ENCODE results near the gene VIPR1.
A peak's percentile ranks its signal among the peaks of the same experiment; 100 is the strongest.

The VIPR1 gene

DNA sequence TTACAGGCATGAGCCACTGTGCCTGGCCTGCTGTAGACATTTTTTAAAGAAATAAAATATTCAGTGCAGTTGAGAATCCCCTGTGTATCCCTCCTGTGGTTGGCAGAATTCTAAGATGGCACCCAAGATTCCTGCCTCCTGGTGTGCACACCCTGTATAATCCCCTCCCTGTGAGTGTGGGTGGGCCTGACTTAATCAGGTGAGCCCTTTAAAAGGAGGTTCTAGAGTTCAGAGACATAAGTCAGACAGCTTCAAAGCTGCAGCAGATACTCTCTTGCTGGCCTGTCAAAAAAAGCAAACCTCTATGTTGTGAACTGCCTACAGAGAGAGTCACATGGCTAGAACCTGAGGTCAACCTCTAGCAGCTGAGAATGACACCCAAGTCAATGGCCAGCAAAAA is 7.0 kb upstream of the VIPR1 start:
- no peak for DNase-seq

DNA sequence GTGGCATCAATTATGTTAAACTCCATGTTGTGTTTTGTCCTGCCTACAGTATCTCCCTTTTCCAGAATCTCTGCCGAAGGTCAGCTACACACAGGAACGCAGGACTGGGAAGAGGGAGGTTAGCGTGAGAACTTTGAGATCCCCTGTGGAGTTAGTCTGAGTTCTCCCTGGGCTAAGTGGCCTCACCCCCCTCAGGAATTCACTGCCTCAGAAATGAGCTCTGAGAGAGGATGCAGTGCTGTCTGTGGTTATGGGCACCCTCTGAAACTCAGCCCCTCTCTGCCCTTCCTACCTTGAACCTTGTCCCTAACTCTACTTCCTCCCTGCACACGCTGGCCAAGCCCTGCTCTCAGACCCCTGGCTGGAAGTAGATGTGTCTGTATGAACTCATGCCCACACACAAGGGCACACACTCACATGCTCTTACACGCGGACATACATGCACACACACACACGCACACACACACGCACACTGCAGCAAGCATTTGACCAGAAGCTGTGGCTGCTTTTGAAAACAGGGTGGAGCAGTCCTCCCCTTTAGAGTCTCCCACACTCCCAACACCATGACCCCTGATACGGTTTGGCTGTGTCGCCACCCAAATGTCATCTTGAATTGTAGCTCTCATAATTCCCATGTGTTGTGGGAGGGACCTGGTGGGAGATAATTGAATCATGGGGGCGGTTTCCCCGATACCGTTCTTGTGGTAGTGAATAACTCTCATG is 5.3 kb upstream of the VIPR1 start:
- no peak for DNase-seq

DNA sequence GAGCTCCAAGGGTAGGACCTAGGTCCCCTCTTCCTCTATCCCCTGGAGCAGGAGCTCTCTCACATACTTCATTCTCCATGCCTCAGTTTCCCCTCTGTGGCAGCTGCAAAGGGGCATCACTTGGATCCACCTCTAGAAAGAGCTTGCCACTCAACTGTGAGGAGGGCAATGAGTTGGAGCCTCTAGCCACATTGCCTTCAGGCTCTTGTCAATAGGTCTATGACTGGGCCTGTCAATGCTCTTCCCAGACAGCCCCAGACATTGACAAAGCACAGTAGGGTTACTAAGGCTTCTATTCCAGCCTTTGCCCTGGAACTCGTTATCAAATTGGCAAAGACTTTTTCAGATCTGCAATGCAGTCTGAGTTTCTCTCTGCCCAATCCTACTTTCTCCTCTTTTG is 4.4 kb upstream of the VIPR1 start:
- DNase-seq, result no peak

DNA sequence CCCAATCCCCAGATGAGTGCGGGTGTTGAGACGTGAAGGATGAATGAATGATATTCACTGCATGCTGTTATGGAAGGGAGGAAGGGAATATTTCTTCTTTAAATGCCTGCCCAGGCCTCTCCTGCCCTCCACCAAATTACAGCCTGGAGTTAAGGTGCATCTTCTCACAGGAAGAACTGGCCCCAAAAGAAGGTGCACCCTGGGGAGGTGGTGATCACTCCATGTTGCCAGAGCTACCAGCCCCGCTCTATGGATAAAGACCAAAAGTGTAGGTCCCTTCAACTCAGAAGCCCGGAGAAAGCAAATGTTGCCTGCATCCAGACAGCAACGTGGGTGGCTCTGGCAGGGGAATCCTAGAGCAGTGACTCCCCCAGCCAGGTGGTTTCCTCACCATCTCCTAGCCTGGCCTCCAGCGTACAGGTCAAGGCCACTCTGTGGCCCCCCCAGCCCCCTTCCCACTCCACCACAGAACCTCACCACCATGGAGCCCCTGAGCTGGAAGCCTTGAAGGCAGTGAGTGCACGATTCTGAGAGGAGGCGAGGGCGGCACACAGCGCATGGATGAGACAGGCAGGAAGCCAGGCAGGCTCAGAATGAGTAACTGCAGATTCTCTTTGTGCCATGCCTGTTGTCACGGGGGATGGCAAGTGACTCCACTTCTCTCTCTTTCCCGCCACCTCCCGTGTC is 3.5 kb upstream of the VIPR1 start:
- DNase-seq, result no peak

DNA sequence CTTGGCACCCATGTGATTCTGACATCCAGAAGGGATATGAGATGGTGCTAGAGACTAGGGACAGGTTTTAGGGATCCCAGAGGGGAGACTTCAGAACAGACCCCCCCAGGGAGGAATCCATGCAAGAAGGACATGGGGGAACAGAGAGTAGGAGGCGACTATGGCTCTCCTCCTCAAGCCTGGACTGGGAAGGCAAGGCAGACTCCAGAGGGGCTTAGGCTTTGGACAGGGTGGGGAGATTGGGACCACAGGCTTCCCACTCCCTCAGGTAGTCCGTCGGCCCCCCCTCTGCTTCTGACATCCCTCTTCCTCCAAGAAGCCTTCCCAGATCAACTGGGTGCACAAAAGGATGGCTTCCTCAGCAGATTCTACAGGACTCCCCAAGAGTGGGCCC is 3.0 kb upstream of the VIPR1 start:
- no peak for DNase-seq

DNA sequence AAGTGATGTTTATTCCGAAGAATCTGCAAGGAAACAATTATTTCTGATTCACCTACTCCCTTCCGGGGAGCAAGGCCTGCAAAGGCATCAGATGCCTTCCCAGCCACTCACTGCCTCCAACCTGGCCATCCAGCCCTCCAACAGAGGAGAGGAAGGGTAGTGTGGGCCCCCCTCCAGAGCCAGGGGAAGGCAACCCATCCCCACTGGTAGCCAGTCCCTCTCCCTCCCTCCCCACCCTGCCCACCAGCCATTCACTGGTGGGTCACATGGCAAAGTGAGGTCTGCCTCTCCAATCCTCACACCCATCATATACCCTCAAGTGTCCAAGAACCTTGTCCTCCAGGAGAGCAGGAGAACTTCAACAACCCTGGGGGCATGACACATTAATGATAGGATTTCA is 2.4 kb upstream of the VIPR1 start:
- DNase-seq, result no peak

DNA sequence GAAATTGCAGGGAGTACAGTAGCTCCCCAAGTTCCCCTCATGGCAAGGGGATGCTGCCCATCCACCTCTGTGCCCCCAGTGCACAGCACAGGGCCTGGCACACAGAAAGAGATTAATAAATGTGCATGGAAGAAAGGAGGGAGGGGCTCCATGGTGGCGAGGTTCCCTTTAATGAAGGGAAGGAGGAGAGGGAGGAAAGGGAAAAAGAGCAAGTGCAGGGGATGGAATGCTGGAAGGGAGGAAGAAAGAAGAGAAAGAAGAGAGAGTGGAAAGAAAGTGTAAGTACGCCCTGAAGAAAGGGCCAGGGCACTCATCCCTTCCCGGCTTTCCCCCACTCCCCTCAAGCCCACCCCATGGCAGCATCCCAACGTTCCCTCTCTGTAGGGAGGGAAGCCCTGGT is 1.5 kb upstream of the VIPR1 start:
- no peak for DNase-seq

DNA sequence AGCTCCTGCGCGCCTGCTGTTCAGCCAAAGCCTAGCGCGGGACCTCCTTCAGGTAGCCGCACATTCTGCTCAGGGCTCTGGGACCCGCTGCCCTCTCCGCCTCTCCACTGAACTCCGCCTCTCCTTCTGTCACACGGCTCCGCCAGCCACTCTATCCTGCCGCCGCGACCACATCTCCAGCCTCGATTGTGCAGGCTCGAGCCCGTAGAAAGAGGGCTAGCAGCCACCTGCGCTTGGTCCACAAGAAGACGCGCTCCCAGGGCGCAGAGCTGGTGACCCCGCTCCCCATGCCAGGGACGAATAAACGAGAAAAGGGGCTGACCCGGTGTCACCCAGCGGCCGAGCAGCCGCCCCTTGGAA is 1.1 kb upstream of the VIPR1 start:
- DNase-seq, result peak; percentile 17

DNA sequence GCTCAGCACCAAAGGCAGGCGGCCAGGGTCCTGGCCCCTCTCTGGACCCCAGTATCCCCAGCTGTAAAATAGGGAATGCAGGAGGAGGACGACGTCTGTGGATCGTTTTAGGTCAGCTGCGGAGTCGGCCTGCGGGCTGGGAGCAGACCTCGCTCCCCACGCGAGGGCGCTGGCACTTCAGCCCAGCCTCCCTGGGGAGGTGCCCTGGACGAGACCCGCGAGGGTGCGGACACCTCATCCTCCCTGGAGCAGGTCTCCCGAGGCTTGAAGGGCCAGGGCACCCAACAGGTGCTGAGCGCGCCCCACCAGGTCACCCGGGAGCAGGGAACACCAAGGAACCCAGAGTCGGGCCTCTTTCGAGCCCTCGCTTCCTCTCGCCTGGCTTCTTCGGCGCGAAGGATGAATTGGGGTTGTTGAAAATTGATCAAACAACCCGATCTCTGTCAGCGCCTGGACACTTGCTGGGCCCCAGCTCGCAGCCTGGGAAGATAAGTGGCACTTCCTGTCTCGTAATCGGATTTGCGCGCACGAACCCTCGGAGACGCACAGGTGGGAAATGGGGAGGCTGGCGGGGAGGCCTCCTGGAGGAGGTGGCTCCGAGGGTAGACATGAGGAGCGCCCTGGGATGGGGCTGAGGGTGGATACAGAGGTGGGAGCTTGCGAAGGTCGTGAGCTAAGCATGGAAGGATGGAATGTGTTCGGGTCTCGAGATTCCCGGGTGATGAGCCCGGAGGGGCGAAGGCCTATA is 588 bp upstream of the VIPR1 start:
- peak; percentile 80 for DNase-seq

DNA sequence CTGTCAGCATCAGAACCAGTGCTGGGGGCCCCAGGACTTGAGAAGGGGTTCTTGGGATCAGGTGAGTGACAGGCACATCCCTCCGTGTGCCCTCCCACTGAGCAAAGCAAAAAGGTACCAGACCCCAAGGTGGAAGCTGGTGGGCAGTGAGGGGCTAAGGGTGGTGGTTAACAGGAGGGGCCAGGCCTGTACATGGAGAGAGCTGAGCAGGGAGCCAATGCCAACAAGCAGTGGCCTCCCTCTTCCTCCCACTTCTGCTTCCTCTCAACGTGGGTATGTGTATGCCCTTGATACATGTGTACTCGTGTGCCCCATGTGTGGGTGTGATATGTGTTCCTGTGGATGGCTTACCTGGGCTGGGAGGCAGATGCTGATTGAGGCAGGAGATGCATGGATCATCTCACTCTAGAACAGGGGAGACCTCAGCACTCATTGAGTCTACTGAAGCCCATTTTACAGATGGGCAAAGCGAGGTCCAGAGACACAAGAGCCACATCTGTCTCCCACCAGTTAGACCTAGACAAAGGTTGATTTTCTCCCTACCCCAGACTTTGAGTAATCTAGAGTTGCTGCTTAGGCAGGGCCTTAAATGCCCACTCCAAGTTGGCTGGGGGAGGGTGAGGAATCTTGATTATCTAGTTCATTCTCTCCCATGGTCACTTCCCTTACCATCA is 945 bp downstream of the VIPR1 start:
- peak; percentile 28 for DNase-seq

DNA sequence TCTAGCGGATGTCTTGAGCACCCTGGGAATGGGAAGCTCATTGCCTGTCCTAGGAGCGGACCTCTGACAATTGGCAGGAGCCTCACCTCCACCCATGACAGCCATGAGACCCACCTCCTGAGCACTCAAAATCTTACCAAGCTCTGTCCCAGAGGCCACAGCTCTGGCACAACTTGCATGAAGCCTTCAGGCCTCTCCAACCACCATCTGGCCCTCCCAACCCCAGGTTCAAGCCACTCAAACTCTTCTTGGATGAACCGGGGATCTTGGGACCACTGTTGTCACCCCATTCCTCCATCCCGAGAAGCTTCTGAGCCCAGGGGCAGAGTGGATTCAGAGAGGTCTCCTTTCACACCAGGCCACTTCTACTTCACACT is 1.5 kb downstream of the VIPR1 start:
- no peak for DNase-seq

DNA sequence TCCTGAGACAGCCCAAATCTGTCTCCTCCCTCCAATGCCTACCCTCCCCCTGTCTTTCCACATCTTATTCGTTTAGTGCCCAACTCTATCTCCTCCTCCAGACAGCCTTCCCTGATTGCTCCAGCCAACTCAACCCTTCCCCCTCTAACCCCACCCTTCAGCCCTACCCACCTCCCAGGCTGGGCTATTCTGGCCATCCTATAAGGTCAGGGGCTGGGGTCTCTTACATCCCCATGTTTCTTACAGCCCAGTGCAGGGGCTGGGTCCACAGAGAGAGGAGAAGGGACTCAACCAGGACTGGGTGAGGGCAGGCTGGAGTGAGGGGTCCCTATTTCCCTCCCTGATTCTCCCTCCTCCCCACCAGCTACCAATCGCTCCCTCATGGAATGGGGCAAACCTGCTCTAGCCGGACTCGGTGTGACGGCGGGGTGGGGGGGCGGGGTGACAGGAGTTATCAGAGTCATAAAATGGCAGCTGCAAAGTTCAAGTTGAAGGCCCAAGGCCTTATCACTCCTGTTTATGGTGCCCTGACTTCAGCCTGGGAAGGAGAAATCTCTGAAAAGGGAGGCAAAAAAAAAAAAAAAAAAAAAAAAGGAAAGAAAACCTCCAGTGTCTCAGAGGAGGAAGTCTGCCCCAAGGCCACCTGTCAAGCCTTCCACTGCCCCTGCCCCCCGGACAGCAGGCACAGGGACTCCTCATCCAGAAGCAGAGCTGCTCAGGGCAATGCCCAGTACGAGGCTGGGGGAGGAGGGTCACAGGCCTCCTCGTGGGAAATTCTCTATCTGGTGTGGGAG is 2.1 kb downstream of the VIPR1 start:
- no peak for DNase-seq

DNA sequence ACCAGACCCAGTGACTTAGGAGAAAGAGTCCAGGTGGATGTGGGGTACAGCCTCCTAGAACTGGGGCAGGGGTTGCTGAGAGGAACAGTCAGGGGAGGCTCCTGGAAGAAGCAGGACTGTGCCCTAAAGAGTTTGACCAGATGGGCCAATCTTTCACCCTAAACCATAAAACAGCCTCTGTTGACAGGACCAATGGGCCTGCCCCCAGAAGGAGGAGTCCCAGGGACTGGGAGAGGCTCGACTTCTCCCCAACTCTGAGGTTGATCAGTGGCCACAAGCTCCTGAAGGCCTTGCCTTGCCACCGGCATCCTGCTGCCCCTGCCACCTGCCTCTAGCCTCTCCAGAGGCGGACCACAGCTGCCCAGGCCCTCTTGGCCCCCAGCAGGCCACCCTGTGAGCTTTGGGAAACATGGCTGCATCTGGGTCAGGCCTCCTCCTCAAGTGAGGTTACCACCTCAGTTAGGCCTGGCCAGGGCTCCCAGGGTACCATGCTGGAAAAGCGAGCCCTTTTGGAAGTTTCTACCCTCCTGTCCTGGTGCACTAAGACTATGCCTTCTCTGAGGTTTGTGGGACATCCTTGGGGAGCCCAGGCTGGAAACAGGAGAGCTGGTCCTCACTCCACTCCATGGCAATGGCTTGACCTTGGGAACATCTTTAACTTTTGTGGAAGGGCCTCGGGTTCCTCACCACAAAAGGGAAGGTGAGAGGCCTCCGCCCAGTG is 2.8 kb downstream of the VIPR1 start:
- no peak for DNase-seq

DNA sequence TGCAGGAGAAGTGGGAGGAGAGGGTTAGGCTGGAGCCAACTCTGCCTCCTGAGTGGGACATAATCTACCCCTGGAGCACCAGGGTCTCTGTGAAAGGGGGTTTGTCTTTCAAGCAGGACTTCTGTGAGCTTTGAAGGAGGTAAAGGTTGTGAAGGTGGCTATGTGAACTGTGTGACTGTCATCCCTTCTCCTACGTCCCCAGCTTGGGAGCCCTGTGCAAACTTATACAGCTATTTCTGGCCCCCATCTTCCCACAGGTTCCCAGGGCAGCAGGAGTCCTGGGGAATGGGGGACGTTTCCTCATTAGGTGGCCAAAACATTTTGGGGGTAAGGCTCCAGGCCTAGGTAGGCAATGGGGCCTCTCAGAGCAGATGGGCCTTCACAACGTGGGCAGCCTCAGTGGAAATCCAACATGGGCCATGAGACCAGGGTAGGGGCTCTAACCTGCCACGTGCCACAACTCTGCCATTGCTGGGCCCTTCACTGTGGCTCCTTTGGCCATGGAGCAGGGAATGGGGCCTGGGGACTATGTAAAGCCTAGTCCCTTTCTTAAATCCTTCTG is 3.5 kb downstream of the VIPR1 start:
- DNase-seq, result no peak

DNA sequence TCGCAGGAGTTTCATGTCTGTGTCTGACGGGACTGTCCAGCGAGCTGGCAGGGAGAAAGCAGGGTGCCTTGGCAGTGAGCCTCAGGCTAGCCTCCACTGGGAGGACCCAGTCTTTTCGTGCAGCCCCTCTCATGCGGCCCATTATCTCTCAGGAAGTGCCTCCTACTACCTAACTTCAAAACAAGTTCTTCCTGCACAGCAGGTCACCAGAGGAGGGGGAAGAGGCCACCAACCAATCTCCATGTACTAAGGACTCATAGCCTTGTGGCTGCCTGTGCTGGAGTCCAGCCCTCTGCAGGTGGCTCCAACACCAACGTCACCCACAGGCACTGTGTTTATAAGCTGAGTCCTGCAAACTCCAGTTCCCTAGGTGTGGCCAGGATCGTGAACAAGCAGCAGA is 4.8 kb downstream of the VIPR1 start:
- DNase-seq, result peak; percentile 42

DNA sequence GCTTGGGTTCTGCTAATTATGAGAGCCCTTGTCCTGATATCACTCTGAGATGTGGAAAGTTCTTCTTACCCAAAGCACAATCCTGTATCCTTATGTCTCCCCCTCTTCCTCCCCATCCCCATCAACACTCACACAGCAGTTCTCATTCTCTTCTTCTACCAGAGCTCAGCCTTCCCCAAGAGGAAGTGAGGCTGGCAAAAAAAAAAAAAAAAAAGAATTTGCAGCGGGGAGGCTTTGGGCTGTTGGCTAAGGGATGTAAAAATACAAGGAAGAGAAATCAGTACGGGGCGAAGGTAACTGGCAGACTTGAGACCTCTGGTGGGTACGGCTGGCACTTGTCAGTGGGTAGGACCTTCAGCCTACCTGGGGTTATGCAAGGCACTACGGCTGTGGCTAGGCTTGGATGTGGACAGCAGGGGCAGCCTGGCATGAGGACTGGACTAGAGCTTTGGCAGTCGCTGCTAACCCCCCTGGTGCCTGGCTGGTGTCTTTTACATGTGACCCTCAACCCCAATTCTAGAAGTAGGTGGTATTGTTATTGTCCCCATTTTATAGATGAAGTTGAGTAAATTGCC is 5.4 kb downstream of the VIPR1 start:
- no peak for DNase-seq

DNA sequence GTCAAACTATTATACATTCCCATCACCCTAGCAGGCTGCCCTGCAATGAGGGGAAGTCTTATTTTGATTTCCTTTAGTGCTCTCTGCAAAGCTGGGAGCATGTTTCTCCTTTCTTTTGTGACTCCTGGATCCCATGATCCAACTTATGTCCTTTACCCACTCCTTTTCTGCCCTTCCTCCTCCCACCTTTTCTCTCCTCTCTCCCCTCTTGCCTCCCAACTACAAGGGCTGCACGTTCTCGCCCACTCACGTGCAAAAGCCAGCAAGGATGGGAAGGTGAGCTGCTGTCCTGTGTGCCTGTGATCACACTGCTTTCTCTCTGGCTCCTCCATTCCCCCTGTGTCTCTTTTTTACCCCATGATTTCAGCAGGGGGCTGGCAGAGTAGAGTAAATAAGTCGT is 6.1 kb downstream of the VIPR1 start:
- DNase-seq, result no peak

DNA sequence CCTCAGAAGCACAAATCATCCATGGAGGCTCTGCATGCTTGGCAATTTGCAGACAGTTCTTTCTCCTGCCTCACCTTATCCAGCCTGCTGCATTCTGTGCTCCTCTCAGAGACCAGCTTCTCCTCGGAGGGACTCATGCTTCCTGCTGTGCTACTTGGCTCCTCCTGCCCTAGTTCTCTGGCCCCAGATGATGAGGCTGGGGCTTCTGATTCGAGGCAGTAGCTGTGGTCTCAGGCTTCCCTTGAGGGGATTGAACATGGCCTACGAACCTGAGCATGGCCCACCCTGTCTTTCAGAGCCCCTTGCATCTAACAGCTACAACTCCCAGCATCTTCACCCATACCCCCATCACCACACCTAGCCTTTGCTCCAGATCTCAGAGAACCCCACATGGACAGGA is 6.7 kb downstream of the VIPR1 start:
- DNase-seq, result no peak

DNA sequence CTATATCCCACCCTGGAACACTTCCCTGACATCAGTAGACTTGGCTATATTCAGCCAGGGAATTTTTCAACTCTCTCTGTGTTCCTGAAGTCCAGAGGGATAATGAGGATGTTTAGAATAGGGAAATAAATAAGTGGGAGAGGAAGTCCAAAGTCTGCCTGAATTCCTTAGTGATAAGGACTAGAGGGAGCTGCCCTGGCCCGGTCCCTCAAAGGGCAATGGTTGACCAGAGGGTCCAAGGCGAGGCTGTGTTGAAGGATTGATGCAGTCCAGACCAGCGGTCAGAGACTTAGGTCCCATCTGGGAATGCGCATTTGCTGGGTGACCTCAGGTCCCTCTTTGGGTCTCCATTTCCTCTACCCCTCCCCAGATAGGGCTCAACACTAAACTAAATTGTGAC is 7.9 kb downstream of the VIPR1 start:
- no peak for DNase-seq

DNA sequence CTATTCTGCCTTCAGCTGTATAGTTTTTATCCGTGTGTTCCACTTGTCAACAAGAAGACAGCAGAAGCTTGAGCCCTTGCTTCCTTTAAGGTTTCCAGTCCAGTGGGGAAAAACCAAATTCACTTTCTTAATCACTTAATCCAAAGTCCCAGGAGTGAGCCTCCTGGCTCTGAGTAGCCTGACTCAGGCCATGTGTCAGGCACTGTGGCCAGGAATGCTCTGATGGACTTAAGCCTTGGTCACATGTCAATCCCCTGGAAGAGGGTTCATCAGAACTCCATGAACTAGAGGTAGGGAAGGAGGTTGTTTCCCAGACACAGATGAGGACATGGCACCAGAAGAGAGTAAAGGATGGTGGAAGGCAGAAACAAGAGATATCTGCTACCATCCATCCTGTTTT is 8.8 kb downstream of the VIPR1 start:
- no peak for DNase-seq

DNA sequence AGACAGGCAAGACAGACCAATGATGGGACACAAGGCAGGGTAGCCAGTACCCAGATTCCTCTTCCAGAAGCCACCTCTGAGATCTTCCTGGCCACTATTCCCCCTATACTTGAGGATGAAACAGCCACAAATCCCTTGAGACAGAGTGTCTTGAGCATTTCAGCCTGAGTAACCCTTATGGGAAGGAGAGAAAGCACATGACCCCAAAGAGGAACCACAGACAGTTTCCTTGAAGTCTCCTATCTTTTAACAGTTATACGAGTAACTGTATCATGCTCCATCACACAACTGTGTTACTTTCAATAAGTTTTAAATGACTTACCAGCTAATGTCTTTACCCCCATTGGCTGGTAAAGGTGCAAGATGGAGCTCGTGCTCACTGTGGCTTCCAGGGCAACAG is 9.3 kb downstream of the VIPR1 start:
- no peak for DNase-seq

DNA sequence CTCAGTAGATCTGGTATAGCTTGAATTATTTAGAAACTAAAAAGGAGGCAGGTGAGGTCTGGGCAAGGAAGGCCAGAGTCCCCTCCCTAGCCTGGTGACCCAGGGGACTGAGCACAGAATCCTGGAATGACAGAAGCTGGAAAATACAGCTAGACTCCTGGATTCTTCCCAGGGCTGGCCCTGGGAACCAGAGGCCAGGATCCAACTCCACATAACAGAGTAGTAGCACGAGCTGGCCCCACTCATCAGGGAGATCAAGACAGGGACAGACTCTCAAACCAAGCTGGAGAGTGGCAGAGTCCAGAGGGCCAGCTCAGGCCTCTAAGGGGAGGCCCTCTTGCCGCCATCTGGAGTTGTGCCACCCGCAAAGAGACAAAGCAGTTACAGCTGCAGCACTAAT is 10.7 kb downstream of the VIPR1 start:
- DNase-seq, result no peak
